ENCODE results near the gene SPRED2. TPM values are rescaled to one million over a fixed set of nuclear protein-coding genes. Genes with fewer than 3 reads are reported as not detected.

The SPRED2 gene
- total and polyA plus RNA-seq, 2 donors from 2014 or later: 8.9 to 42.3 TPM

DNA sequence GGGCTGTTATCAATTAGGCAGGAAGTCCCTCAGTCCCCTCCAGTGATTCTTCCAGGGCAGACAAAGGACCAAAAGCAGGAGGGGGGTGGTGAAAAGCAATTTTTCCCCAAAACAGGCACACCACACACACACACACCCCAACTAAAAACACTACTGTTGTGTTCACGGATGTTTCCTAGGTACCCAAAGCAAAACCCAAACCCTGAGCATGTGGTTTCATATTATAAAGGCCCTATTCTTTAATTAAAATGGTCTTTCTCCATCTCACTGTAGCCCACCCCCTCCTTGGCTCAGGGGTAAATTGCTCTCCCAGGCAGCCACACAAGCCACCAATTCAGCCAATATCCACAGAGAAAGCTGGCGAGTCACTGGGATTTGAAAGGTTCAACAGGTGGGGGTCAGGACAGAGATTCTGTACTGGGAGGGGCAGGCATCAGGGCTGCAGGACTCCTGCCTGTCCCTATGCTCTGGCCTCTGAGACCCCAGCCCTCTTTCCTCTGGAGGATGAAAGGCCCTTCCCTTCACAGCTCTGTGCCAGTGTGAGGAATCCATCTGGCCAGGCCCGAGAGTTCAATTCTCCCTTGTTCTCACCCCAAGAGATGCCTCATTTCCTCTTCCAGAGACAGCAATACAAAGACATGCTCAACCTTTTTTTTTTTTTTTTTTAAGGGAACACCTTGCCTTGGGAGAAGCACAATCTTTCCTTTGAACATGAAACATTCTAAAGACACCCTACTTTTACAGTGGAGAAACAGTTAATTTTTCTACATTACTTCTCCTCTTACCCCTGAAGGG is 43.6 kb downstream of the SPRED2 start:
- no peak overlapping the region for H3K27ac ChIP-seq (ENCODE audit: low read depth in 2 of 2, low read length in 2 of 2)
- no peaks in the 10 kb centered on the region for H3K27me3 ChIP-seq (ENCODE audit: control insufficient read depth, insufficient read depth, low read length)
- H3K4me3 ChIP-seq (ENCODE audit: low read length in 3 of 3): no peak overlapping the region
- H3K36me3 ChIP-seq (ENCODE audit: control insufficient read depth in 2 of 3, insufficient read depth in 3 of 3, low read length in 3 of 3): no peaks in the 10 kb centered on the region
- no peaks in the 10 kb centered on the region for H3K9me3 ChIP-seq (ENCODE audit: control insufficient read depth in 2 of 3, insufficient read depth in 1 of 3, low read length in 3 of 3)
- intact Hi-C loops (cut with DNase I): no loop called here
- FAIRE-seq: no peak
- no peak for DNase-seq
- no peak overlapping the region for H3K9ac ChIP-seq (ENCODE audit: low read length in 3 of 3)
- H3K4me1 ChIP-seq (ENCODE audit: control insufficient read depth in 2 of 3, insufficient read depth in 2 of 3, low read depth in 1 of 3, low read length in 3 of 3): peaks cover under 1 to 36% (median 17%) of the 10 kb centered on the region in 3 donors
- TF ChIP-seq, protein P1, sequence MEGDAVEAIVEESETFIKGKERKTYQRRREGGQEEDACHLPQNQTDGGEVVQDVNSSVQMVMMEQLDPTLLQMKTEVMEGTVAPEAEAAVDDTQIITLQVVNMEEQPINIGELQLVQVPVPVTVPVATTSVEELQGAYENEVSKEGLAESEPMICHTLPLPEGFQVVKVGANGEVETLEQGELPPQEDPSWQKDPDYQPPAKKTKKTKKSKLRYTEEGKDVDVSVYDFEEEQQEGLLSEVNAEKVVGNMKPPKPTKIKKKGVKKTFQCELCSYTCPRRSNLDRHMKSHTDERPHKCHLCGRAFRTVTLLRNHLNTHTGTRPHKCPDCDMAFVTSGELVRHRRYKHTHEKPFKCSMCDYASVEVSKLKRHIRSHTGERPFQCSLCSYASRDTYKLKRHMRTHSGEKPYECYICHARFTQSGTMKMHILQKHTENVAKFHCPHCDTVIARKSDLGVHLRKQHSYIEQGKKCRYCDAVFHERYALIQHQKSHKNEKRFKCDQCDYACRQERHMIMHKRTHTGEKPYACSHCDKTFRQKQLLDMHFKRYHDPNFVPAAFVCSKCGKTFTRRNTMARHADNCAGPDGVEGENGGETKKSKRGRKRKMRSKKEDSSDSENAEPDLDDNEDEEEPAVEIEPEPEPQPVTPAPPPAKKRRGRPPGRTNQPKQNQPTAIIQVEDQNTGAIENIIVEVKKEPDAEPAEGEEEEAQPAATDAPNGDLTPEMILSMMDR (IDR thresholded peaks at IDR 0.05; ENCODE audit: borderline replicate concordance, extremely low read depth, insufficient read depth): no peak

- TF ChIP-seq, protein P1 (IDR thresholded peaks at IDR 0.05; ENCODE audit: borderline replicate concordance, extremely low read depth, insufficient read depth): no peak
- Histone ChIP-seq H3K27me3 (ENCODE audit: control insufficient read depth, insufficient read depth, low read length) (no peaks in the 10 kb centered on the region), H3K9ac (ENCODE audit: low read length in 3 of 3) (no peak overlapping the region), H3K9me3 (ENCODE audit: control insufficient read depth in 2 of 3, insufficient read depth in 1 of 3, low read length in 3 of 3) (no peaks in the 10 kb centered on the region), H3K27ac (ENCODE audit: low read depth in 2 of 2, low read length in 2 of 2) (no peak overlapping the region), H3K36me3 (ENCODE audit: control insufficient read depth in 2 of 3, insufficient read depth in 3 of 3, low read length in 3 of 3) (no peaks in the 10 kb centered on the region), H3K4me1 (ENCODE audit: control insufficient read depth in 2 of 3, insufficient read depth in 2 of 3, low read depth in 1 of 3, low read length in 3 of 3) (peaks cover 7 to 41% (median 23%) of the 10 kb centered on the region in 3 donors), H3K4me3 (ENCODE audit: low read length in 3 of 3) (no peak overlapping the region)
- no peak for FAIRE-seq
- DNase-seq: no peak
- intact Hi-C loops (cut with DNase I): no loop called here
These were observed 44.3 kb downstream of the SPRED2 start for GRCh38 chr2:65388051-65388531.

- Histone ChIP-seq H3K27ac (ENCODE audit: low read depth in 2 of 2, low read length in 2 of 2) (no peak overlapping the region), H3K4me1 (ENCODE audit: control insufficient read depth in 2 of 3, insufficient read depth in 2 of 3, low read depth in 1 of 3, low read length in 3 of 3) (peaks cover 7 to 48% (median 34%) of the 10 kb centered on the region in 3 donors), H3K36me3 (ENCODE audit: control insufficient read depth in 2 of 3, insufficient read depth in 3 of 3, low read length in 3 of 3) (no peaks in the 10 kb centered on the region), H3K9ac (ENCODE audit: low read length in 3 of 3) (no peak overlapping the region), H3K4me3 (ENCODE audit: low read length in 3 of 3) (no peak overlapping the region), H3K9me3 (ENCODE audit: control insufficient read depth in 2 of 3, insufficient read depth in 1 of 3, low read length in 3 of 3) (no peaks in the 10 kb centered on the region), H3K27me3 (ENCODE audit: control insufficient read depth, insufficient read depth, low read length) (no peaks in the 10 kb centered on the region)
- intact Hi-C loops (cut with DNase I): no loop called here
- DNase-seq (no peak), FAIRE-seq (no peak)
- TF ChIP-seq, protein P1 (IDR thresholded peaks at IDR 0.05; ENCODE audit: borderline replicate concordance, extremely low read depth, insufficient read depth): no peak
These were observed 45.4 kb downstream of the SPRED2 start for GRCh38 chr2:65386989-65387388.
